Measurements from ENCODE around the gene CACNA2D2. TPM values are rescaled to one million over a fixed set of nuclear protein-coding genes. Genes with fewer than 3 reads are reported as not detected.

Gene CACNA2D2
- total and polyA plus RNA-seq, 3 donors from 2014 or later = 15.9 to 19.3 (median 16.1) TPM

GRCh38 chr3:50430950-50431435, 72.4 kb downstream of the CACNA2D2 start:
- intact Hi-C loops (cut with DNase I; ENCODE audit: low total_unique reads) = no loop called here
- TF ChIP-seq POLR2A (IDR thresholded peaks at IDR 0.05) (no peak), CTCF (IDR thresholded peaks at IDR 0.05) (no peak)
- Histone ChIP-seq H3K27ac (no peak overlapping the region), H3K4me1 (no peaks in the 10 kb centered on the region), H3K4me3 (no peak overlapping the region), H3K36me3 (ENCODE audit: low read depth, missing control alignments) (no peaks in the 10 kb centered on the region), H3K27me3 (no peaks in the 10 kb centered on the region), H3K9me3 (no peaks in the 10 kb centered on the region)
- DNase-seq = no peak
- 55 to 65% methylated on average over 4 of the region's 4 CpGs for WGBS, 2 donors

GRCh38 chr3:50430191-50430590, 73.2 kb downstream of the CACNA2D2 start:
- no peak for DNase-seq
- Histone ChIP-seq H3K4me3 (no peak overlapping the region), H3K27me3 (no peaks in the 10 kb centered on the region), H3K27ac (no peak overlapping the region), H3K9me3 (no peaks in the 10 kb centered on the region), H3K36me3 (ENCODE audit: low read depth, missing control alignments) (no peaks in the 10 kb centered on the region), H3K4me1 (no peaks in the 10 kb centered on the region)
- 85 to 94% methylated on average over 2 to 4 of the region's 4 CpGs for WGBS, 2 donors
- intact Hi-C loops (cut with DNase I; ENCODE audit: low total_unique reads) = no loop called here
- TF ChIP-seq POLR2A (IDR thresholded peaks at IDR 0.05) = no peak
- no peak for TF ChIP-seq CTCF (IDR thresholded peaks at IDR 0.05)

- 83 to 85% methylated on average over 4 to 9 of the region's 9 CpGs for WGBS, 2 donors
- intact Hi-C loops (cut with DNase I; ENCODE audit: low total_unique reads) = no loop called here
- TF ChIP-seq POLR2A (IDR thresholded peaks at IDR 0.05) (no peak), CTCF (IDR thresholded peaks at IDR 0.05) (no peak)
- no peak overlapping the region for H3K27ac ChIP-seq
- no peaks in the 10 kb centered on the region for H3K27me3 ChIP-seq
- no peaks in the 10 kb centered on the region for H3K9me3 ChIP-seq
- no peaks in the 10 kb centered on the region for H3K36me3 ChIP-seq (ENCODE audit: low read depth, missing control alignments)
- no peaks in the 10 kb centered on the region for H3K4me1 ChIP-seq
- no peak overlapping the region for H3K4me3 ChIP-seq
- DNase-seq = no peak
Measured at GRCh38 chr3:50428007-50428633, 75.3 kb downstream of the CACNA2D2 start.

- intact Hi-C loops (cut with DNase I; ENCODE audit: low total_unique reads) = no loop called here
- WGBS, 2 donors = 84 to 91% methylated on average over 13 of the region's 13 CpGs
- H3K27ac ChIP-seq = no peak overlapping the region
- no peaks in the 10 kb centered on the region for H3K9me3 ChIP-seq
- H3K36me3 ChIP-seq (ENCODE audit: low read depth, missing control alignments) = no peaks in the 10 kb centered on the region
- TF ChIP-seq POLR2A (IDR thresholded peaks at IDR 0.05) = no peak
- TF ChIP-seq CTCF (IDR thresholded peaks at IDR 0.05) = no peak
- no peaks in the 10 kb centered on the region for H3K4me1 ChIP-seq
- no peak overlapping the region for H3K4me3 ChIP-seq
- no peaks in the 10 kb centered on the region for H3K27me3 ChIP-seq
- no peak for DNase-seq
Measured at GRCh38 chr3:50427217-50427616, 76.2 kb downstream of the CACNA2D2 start.

- no peak for DNase-seq
- intact Hi-C loops (cut with DNase I; ENCODE audit: low total_unique reads) = no loop called here
- H3K4me1 ChIP-seq = no peaks in the 10 kb centered on the region
- no peaks in the 10 kb centered on the region for H3K27me3 ChIP-seq
- H3K36me3 ChIP-seq (ENCODE audit: low read depth, missing control alignments) = no peaks in the 10 kb centered on the region
- no peak overlapping the region for H3K4me3 ChIP-seq
- WGBS, 2 donors = 77 to 87% methylated on average over 5 of the region's 5 CpGs
- no peaks in the 10 kb centered on the region for H3K9me3 ChIP-seq
- H3K27ac ChIP-seq = no peak overlapping the region
- no peak for TF ChIP-seq POLR2A (IDR thresholded peaks at IDR 0.05)
- no peak for TF ChIP-seq CTCF (IDR thresholded peaks at IDR 0.05)
Measured at GRCh38 chr3:50425911-50426310, 77.5 kb downstream of the CACNA2D2 start.
